NCI-H82 (cell line): ENCODE data around the gene HNRNPA1L2.
"Not testable (repeated sequence)": the region's sequence is repeated elsewhere in the genome, so short reads cannot be mapped to it uniquely, and the experiment has no call there.

Experiments
- DNase-seq: peaks from one replicate; lab custom pipeline; 2025; lab: John Stamatoyannopoulos, UW

Gene HNRNPA1L2

DNA sequence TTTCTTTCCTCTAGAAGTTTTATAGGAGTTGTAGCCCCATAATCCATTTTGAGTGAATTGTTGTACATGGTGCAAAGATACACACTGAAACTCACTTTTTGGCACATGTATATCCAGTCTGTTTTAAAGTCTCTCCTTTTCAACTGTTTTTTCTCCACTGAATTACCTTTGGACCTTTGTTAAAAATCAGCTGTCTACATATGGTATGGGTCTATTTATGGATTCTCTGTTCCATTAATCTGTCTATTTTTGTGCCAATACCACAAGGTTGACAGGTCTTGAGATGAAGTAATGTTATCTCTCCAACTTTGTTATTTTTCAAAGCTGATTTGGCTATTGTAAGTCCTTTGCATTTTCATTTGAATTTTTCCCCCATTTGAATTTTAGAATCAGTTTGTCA, 4.7 kb downstream of the HNRNPA1L2 start:
- DNase-seq = no peak

DNA sequence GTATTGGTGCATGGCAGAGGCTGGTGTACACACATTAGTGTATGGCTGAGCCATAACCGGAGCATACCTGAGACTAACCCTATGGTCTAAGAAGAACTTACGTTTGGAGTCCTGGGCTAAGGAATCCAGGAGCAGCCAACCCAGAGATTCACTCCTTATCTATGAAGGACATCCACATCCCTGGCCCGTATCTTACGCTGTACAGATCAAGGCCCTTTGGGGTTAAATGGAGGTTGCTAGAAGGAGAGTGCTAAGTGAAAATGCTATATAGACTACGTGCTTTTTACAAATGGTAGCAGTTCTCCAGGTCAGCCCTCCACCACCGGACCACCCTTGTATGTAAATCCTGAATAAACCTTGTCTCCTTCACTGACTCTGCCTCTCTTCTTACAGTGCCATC, 8.5 kb downstream of the HNRNPA1L2 start:
- no peak for DNase-seq

DNA sequence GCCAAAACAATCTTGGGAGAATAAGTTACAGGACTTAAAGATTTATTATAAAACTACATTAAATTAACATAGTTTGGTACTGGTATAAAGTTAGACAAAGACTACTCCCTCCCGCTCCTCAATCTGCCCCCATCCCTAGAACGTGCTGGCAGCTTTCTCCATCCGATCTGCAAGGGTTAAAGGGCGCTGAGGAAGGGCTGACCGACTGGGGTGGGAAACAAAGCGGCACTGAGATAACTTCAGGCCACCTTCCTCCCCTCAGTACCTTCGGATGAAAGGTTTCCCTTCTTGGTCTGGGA, 9.6 kb downstream of the HNRNPA1L2 start:
- peak; percentile 92 for DNase-seq

DNA sequence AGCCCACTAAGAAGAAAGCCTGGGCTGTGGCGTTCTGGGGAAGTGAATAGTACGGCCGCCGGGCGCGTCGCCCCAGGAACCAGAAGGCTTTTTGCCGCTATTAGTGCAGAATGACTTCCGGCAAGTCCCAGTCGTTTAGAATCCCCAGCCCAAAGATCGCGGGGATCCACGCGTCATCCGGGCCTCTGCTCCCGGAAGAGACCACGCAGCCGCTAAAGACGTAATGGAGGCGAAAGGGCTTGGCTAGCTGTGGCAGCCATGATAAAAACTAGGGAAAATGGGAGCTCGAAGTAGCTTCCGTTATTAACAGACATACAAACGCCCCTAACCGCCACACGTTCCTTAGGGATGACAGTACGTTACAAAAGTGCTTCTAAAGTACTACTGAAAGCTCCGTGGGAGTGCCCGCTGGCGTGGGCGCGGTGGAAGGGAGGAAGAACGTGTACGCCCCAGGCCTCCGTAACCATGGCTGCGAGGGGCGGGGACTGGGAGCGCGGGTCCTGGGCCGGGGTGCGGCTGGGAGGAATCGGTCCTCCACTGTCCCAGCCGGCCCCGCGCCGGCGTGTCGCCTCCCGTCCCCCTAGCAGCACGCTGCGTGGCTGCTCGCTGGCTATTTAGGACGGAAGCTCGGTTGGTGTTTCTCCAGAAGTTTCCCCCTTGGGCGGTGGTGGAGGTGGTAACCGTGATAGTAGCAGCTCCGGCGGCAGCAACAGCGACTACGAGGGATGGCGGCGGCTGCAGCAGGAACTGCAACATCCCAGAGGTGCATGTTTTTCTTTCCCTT, 10.2 kb downstream of the HNRNPA1L2 start, which contains the start of gene SUGT1:
SUGT1 (plus strand) TSS at position 641 of the 784 bp plus-strand sequence; CDS start at position 726, 85 bp downstream.
- DNase-seq = peak; percentile 100

DNA sequence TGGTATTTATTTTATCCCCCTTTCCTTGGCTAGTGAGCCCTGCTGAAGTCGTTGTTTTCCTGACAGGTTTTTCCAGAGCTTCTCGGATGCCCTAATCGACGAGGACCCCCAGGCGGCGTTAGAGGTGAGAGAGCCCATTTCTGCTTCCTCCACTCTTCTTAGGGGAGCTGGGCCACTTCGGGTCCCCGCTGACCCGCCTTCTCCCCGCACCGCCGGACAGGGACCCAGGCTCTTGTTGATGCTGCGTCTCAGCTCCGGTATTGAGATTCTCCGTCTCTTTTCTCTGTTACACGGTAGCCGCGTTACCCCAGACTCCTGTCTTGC, 10.7 kb downstream of the HNRNPA1L2 start:
- no peak for DNase-seq

DNA sequence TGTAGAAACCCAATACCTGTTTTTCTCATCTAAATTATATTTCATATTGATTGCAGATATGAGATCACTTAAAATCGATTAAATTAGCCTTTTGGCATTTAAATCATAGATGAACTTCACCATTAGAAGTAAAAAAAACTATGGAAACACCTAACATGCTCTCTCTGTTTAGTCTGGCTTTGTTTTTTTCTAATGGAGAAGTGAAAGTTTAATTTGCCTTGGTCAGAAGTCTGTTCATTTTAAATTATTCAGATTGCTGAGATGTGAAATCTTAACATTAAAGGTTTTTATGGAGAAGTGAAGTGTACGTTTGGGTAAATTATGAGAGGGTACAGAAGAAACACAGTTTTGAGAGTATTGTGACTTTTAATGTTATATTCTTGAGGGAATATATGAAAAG, 17.1 kb downstream of the HNRNPA1L2 start:
- DNase-seq = no peak

DNA sequence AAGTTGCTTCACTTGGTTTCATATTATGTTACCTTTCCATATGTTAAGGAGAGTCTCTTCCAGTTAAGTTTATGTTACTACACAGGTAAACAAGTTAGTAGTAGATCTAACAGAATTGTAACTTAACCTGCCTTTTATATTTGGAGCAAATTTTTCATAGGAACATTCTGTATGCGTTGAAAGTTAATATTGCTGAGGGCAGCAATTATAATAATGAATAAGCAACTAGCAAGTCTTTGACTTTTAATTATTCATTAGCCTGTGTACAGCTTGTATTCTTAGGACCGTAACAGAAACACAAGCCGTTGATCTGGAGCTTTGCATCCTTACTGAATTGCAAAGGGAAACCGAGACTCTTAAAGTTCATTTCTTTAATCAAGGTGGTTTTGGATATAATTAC, 22.0 kb downstream of the HNRNPA1L2 start:
- no peak for DNase-seq

DNA sequence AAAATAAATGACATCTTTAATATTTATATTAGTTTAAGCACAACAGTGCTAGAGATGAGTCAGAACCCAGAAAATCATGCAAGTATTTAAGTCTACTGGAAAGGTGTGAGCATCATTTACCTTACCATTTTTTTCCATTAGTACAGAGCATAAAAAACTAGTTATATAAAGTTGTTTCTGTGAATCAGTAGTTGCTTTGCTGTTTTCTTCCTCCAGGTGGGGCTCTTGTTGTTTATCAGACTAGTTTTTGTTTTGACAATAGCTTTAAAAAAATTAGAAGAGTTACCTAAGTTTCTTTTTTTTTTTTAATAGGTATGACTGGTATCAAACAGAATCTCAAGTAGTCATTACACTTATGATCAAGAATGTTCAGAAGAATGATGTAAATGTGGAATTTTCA, 23.1 kb downstream of the HNRNPA1L2 start:
- peak; percentile 48 for DNase-seq

DNA sequence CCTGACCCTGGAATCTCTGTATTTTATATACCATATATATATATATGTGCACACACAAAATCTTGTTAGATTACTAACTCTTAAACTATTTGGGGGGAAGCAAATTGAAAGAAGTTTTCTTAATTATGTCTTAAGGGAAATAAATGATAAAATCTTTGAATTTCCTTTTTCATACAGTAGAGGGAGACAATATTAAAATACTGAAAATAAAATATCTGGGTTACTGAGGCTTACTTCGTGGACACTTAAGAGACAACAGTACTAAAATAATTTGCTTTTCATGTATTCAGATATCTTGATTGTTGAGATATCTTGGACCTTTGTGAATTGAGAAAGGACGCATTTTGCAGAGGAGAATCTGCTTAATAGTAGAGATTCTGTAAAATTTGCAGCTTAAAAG, 27.4 kb downstream of the HNRNPA1L2 start:
- no peak for DNase-seq

DNA sequence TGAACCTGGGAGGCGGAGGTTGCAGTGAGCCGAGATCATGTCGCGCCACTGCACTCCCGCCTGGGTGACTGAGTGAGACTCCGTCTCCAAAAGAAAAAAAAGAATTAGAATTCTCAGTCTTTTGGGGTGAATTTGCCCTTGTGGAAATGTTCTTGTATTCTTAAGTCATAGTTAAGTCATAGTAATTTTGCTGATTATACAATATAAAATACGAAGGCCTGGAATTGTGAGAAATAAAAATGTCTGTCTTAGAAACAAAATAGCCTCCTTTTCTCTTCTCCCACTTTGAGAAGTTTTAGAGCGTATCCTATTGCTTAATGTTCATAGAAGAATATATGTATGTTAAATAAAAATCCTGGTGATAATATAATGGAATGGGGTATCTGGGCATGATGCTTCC, 28.5 kb downstream of the HNRNPA1L2 start:
- DNase-seq = no peak

DNA sequence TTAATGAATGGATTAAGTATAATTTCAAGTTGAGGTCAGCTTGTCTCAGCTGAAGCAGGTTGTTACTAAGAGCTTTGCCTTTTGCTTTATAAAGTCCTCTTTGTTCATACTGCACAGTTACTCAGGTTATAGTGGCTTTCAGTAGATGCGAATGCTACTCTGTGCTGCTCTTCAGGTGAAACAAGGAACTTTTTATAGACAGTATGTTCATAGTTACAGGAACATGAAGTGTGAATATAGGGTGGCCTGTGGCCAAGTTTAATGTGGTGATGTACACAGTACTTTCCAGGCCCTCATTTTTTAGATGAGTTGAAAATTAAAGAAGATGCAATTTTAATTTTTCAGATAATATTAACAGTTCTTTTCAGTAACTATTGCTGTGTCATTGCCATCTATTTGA, 31.2 kb downstream of the HNRNPA1L2 start:
- DNase-seq = no peak

DNA sequence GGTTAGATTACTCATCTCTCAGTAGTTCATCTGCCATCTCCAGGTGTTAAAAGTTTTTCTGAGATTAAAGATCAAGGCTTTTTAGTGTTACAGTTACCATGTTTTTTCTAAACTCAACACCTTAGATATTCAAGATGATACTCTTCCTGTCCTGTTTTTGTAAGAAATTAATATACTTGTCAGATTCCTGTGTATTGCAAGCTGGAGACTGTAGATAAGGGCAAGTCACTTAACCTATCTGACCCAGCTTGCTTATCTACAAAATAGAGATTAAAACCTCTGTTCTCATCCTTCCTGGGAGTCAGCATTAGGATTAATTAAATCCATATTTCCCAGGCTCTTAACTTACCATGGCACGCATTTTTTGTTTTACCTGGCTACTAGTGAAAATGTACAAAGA, 35.6 kb downstream of the HNRNPA1L2 start:
- DNase-seq = no peak

DNA sequence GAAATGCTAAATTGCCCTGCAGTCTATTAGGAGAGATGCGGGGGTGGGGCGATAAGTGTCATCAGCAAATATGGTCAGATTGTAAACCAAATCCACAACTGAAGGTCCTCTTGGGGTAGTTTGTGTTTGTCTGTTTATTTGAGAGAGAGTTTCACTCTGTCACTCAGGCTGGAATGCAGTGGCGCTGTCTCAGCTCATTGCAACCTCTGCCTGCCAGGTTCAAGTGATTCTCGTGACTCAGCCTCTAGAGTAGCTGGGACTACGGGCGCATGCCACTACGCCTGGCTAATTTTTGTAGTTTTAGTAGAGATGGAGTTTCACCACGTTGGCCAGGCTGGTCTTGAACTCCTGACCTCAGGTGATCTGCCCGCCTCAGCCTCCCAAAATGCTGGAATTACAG, 43.6 kb downstream of the HNRNPA1L2 start:
- DNase-seq = not testable (repeated sequence)

DNA sequence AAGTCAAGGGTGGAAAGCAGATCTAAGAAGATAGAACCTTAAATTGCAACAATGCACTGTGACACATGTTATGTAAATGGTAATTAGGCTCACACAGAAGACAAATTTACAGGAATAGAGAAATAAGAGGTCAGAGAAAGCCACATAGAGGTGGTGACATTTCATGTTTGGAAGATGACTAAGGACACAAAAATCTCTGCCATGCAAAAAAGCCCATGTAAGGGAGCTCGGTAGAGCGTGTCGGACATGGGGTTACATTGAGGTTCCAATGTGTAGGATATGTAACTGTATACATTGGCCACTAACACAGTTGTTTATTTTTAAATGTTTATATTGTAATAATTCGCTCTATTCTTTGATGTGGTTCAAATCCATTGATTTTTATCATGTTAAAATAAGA, 44.1 kb downstream of the HNRNPA1L2 start:
- DNase-seq = no peak
